Stimulated activated CD4-positive, alpha-beta T cell treated with anti-CD3 and anti-CD28 coated beads, Interleukin-15, amount 100 ng/mL, for 48 hours (primary cell): ENCODE data around the gene GBP3.
"Not testable (repeated sequence)": the region's sequence is repeated elsewhere in the genome, so short reads cannot be mapped to it uniquely, and the experiment has no call there.

Experiments
- DNase-seq, 2 donors: peaks; one replicate each; pipeline ENCODE4 v3.0.0-alpha.2; 2020; ENCODE audit warnings: low read depth in 2 of 2

The GBP3 gene, protein sequence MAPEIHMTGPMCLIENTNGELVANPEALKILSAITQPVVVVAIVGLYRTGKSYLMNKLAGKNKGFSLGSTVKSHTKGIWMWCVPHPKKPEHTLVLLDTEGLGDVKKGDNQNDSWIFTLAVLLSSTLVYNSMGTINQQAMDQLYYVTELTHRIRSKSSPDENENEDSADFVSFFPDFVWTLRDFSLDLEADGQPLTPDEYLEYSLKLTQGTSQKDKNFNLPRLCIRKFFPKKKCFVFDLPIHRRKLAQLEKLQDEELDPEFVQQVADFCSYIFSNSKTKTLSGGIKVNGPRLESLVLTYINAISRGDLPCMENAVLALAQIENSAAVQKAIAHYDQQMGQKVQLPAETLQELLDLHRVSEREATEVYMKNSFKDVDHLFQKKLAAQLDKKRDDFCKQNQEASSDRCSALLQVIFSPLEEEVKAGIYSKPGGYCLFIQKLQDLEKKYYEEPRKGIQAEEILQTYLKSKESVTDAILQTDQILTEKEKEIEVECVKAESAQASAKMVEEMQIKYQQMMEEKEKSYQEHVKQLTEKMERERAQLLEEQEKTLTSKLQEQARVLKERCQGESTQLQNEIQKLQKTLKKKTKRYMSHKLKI

DNA sequence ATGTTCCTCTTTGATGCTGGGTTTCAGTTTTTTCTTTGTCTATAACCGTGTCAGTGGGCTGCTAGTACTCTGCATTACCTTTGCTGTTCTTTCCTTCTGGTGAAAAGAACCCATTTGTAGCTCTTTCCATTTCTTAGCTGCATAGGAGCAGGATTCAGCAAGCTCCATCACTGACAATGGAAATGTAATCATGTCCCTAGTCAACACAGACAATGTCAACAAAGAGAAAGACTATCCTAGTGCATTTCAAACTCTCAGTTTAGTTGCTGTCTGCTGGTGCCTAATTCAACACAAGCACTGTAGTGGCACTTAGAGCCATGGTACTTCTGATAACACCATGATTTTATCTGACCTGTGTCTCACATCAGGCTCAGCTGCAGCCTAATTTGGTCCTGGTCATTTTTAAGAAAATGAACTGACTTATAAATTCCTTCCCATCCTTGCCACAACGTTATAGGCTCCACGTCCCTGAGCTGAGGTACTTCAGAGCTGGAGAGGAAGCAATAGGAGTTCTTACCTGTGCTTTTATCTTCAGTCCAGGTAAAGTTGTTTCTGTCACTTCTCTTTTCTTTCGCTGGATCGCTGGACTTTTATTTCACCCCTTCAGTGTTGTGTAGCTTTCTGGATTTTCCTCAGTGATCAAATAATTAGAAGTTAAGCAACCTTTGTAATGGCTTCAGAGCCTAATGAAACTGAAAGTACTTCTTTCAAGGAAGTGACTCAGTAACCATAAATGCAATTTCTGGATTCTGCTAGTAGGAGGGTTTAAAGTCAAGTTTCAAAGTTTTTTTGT lies at the start of gene GBP3:
Gene GBP3 (minus strand): TSS at position 700 of the 793 bp plus-strand sequence. CDS start 2,145 bp downstream, outside the sequence.
- DNase-seq = no peak

DNA sequence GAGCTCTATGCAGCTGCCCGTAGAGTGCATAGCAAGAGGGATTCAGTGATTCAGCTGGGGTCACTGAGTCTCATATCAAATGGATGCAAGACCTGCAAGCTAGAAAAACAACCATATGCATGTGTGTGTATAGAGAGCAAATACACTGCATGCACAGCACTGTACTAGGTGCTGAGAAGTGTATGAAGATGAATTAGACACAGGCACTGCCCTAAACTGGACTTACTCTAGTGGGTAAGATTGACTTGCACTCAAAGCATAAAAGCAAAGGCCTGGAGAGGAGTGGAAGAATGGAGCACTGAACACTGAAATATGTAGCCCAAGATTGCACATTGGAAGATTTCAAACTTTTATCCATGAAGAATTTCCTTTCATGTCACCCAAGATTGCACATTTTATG lies 47.8 kb upstream of the GBP3 start:
- DNase-seq = no peak

DNA sequence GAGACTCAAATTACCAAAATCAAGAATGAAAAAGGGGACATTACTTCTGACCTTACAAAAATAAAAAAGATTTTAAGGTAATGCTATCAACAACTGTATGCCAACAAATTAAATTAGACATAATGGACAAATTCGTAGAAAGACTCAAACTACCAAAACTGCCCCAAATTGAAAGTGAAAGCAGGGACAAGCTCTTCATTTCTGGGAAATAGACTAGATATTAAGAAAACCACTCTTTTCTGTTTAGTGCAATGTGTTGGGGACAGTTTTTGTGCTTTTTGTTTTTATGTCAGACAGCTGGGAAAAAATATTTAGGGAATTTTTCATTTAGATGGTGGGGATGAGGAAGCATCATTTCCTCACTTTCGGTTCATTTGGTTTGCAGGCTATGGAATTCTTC lies 47.3 kb upstream of the GBP3 start:
- no peak for DNase-seq

DNA sequence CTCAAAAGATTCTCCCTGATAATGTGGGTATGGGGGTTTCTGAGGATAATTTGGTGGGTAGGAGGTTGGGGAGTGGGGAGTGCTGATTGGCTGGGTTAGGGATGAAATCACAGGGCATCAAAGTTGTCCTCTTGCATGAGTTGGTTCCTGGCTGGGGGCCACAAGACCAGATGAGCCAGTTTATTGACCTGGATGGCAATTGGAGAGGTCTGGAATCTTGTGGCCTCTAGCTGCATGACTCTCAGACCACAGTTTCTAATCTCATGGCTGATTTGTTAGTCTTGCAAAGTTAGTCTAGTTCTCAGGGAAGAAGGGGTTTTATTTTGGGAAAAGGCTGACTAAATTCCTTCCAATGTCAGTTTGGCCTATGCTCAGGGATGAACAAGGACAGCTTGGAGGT lies 45.6 kb upstream of the GBP3 start:
- DNase-seq = no peak

DNA sequence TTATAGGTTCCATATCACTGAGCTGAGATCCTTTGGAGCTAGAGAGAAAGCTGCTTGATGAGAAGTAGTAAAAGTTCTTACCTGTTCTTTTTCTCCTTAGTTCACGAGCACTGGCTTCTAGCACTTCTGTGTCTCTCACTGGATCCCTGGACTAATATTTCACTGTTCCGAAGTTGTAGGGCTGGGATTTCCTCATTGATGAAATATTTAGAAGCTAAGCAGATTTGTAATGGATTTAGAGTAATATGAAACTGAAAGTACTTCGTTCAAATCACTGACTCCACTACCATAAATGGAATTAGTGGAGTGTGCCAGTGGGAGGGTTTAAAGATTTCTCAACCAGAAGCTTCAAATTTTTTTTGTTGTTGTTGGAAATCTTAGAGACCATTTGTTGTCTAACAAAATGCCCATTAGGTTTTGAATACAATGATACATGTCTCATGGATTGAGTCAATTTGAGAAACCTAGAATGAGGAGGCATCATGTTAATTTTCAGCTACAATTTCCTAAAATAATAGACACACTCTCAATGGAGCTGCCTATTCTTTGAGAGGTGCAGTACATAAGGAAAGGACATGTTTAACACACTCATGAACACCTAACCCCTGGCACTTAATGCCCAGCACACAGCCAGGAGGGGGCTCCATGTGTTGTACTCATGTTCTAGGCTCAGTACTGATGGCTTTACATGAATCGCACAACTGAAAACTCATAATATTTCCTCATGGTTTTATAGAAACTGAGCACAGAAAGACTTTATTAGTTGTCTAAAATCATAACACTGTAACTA lies 42.6 kb upstream of the GBP3 start, which contains the start of gene GBP1:
Gene GBP1 (minus strand): TSS at position 130 of the 790 bp plus-strand sequence. CDS start 1,974 bp downstream, outside the sequence.
- DNase-seq = no peak

DNA sequence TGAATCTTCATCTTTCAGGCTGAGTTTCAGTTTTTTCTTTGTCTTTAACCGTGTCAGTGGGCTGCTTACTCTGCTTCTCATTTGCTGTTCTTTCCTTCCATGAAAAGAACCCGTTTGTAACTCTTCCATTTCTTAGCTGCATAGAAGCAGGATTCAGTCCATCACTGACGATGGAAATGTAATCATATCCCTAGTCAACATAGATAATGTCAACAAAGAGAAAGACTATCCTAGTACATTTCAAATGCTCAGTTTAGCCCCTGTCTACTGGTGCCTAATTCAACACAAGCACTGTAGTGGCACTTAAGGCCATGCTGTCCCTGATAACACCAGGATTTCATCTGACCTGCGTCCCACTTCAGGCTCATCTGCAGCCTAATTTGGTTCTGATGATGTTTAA lies 42.0 kb upstream of the GBP3 start:
- DNase-seq = no peak

DNA sequence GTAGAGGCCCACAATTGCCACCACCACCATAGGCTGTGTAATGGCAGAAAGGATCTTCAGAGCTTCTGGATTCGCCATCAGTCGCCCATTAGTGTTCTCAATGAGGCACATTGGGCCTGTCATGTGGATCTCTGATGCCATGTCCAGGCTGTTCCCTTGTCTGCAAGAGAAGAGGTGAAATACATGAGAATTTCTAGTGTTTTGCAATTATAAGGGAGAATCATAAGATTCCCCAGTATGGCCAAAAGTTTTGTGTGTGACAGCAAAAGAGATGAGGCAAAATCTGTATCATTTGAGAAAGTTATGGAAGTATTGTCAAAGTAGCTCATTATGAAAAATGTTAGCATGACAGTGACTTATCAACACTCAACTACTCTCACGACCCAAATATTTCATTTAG lies 40.4 kb upstream of the GBP3 start:
- no peak for DNase-seq

DNA sequence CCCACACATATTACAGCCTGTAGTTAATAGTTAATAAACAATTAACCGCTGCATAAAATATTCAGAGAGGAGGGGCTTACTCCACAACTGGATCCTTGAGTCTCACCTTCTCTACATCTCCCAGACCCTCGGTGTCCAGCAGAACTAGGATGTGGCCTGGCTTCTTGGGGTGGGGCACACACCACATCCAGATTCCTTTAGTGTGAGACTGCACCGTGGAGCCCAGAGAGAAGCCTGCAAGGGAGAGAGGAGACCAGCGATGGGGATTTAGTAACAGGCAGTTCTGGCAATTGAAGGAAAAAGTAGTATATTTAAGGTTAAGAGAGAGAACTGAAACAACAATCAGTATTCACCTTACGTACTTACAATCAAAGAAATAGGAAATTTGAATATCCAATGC lies 37.4 kb upstream of the GBP3 start:
- DNase-seq = no peak

DNA sequence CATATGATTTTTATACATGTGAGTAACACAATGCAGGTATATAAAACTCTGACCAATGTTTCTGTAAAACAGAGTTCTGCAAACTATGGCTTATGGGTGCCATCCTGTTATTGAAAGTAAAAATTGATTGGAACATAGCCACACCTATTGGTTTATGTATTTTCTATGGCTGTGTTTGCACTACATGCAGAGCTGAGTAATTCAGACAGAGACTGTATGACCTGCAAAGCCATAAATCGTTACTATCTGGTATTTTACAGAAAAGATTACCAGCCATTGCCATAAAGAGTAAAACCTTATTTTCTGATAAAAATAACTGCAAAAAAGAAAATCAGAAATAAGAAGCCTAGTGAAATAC lies 29.3 kb upstream of the GBP3 start:
- DNase-seq = no peak

DNA sequence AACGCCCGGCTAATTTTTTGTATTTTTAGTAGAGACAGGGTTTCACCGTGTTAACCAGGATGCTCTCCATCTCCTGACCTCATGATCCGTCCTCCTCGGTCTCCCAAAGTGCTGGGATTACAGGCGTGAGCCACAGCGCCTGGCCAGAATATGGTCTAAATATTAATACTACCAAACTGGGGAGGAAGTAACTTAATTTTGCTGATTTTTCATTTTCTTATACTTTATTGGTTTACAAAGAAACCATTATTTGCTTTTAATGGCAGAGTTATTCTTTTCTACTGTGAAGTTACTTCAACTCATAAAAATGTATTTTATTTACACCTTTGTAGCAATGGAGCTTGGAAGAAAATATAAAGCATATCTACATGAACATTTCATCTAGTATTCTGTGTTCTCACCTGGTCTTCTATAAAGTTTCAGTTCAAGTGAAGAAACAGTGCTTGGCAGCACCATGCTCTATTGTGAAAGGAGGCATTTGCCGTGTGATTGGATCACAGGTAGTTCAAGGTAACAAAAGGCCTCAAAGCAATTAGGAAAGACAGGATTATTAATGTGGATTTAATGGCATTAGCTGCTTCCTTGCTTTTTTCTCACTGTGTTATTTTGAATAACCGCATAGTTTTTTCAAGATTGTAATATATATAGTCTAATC lies 28.8 kb upstream of the GBP3 start:
- DNase-seq = no peak

DNA sequence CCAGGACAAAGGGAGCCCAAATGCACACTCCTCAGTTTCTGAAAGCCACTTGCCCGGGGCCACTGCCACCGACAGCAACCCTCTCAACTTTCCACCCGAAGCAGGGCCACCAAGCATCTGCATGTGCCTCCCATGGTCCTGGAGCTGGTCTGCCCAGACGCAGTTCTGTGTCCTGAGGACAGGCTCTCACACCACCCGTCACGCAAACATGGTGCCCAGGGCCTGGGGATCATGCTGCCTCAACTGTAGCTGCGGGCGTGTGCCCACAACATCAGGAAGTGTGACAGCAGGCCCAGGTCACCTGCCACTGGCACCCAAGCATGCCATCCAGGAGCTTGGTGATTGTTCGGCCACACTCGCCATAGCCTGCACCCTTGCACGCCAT lies 28.0 kb upstream of the GBP3 start:
- DNase-seq = no peak

DNA sequence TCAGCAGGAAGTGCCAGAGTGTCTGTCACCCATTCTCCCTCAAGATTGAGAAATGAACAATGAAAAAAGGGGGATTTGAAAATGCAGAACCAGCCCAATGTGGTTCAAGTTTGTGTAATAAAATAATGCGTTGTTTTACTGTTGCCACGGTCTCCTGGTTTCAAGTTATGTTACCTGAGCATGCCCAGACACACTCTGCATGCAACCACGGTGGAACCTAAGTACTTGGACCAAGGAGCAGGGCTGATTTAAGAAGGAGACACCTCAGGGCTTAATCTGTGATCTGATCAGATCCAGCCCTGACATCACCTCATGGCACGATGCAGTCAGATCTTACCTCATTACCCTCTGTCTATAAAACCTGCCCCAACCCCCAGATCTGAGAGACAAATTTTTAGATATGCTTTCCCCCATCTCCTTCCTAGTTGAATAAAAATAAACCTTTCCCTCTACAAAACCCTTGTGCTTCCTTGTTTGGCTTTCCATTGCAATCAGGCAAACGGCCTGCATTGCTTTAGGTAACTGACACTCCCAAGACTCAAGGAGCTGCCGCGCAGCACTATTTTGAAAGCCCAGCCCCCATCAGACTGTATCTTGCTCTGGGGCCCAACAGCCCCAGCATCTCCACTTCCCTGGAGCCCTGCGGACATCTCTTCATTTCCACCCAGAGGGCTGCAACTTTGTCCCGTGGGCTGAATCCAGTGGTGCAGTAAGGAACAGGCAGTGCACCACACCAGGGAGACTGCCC lies 27.4 kb upstream of the GBP3 start:
- not testable (repeated sequence) for DNase-seq

DNA sequence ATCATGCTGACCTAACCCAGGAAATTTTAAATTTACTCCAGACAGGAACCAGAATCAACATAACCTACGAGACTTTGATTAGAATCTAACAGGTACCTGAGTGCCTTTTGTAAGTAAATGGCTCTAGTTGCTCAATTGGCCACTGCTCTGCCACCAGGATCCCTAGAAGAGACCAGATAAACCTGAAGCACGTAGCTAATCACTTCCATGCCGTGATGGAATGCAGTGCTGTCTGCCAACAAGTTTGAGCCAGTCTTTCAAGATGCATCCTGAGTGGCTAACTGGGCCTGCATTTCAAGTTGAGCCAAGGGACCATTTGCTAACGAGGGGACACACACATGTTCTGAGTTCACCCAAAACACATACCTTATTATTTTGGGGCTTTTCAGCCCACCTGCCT lies 26.5 kb upstream of the GBP3 start:
- not testable (repeated sequence) for DNase-seq

DNA sequence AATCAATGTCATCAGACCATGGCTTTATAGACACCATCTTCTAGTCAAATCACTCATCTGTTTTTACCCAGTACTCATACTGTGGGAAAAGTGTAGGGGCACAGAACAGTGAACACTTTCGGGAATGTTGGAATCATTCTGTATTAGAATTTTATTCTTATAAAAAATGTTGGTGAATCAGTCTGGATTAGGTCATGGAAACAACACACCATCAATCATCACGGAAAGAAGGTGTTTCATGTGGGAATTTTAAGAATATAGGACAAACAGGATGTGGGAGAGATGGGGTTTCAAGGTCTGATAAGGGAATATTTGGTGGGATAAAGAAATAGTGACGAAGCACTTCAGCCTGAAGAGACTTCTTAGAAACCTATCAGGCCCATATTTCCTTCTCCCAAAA lies 25.1 kb upstream of the GBP3 start:
- no peak for DNase-seq

DNA sequence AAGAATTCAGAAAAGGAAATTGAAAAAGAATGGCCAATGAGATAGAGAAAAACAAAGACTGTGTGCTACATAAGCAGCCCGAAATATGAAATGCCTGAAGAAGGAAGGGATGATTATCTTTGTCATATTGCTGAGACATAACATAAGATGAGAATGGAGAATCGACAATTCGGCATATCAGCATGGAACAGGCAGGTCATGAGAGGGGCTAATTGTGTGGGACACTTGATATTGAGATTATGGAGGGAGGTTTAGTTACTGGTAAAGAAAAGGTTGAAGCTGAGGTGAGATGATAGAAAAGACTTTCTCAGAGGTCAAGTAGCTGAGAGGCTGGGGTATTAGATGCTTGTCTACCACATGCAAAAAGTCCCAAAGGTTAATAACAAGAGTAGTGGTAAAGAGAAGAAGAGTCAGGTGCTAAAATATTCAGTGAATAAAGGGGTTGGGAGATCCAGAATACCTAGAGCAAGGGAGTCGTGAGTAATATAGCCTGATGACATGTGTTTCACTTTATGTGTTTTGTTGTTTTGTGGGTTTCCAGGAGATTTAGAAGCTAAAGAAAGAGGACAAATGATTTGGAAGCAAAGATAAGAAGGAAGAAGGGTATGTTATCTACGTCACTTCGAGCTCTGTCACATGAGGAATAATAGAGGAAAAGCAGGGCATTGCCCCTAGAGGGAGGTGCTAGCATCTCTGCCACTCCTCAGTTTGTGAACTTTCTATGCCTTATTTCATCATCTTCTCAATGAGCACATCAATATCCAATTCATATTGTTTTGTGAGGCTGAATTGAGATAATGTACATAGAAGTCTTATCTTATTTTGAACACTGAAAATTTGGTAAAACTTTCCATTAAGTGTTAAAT lies 23.9 kb upstream of the GBP3 start:
- not testable (repeated sequence) for DNase-seq

DNA sequence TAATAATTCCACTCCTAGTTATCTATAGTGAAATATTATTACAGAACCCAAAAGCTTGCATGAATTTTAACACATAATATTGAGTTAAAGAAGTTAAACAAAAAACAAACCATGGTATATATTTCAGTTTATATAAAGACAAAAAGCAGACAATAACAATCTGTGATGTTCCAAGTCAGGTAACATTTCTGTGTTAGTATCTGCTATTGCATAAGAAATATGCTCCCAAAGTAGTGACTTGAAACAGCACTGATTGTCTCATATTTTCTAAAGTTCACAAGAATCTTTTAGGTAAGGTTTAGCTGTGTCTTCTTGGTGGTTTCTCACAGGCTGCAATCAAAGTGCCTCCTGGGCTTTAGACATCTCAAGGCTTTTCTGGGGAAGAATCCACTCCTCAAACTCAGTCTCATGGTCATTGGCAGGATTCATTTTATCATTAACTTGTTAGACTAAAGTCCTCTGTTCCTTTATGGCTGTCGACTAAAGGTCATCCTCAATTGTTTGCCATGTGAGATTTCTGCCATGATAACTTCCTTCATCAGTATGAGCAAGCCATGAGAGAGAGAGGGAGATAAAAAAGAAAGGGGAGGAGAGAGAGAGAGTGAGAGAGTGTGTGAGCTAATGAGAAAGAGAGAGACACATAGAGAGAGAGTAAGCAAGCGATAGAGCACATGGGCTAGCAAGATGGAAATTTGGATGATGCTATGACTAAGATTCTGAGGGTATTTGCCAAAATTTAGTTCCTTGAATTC lies 22.5 kb upstream of the GBP3 start:
- no peak for DNase-seq

DNA sequence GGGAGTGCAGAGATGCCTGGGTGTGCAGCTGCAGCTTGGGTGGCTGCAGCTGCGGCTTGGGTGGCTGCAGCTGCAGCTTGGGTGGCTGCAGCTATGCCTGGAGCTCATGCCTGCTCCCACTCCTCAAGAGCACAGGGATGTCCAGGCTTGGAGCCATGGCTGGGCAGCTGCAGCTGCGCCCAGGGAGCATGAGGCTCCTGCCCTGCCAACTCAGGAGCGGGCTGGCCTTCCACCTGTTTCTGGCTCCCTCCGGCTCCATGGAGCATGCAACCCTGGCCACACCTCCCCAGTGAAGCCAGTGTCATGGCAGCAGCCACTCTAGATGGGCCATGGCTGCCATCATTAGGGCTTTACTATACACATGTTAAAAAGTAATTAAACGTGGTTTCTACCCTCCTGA lies 21.3 kb upstream of the GBP3 start:
- DNase-seq = no peak

DNA sequence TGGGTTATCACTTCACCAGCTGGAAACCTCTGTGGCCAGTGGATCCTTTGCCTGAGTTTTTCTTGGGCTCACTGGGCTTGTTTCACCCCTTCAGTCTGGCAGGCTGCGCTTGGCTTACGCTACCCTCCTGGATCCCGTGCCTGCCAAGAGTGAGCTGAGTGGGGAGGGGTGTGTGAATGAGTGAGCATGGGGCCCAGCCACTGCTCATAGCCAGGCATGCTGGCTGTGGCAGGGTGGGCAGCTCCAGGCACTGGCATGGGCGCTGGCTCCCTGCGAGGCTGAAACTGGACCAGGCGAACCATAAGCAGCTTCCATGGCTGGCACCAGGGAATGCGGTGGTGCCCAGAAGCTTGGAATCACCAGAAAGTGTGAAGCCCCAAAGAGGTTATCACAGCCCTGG lies 19.8 kb upstream of the GBP3 start:
- DNase-seq = no peak

DNA sequence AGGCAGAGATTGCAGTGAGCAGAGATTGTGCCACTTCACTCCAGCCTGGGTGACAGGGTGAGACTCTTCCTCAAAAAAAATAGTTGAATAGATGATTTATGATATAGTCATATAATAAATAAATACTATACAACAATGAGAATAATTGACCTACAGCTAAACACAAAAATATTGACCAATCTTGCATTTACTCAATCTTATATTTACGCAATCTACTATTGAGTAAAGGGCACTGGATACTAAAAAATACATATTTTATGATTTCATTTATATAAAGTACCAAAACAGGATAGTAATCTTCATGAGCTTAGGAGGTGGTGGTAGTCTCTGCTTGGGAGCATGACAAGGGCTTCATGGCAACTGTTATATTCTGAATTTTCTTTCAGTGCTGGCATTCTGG lies 19.1 kb upstream of the GBP3 start:
- DNase-seq = no peak
